GM21447 (cell line): ENCODE measurements around the gene TBX21.
"Not testable (repeated sequence)": the region's sequence is repeated elsewhere in the genome, so short reads cannot be mapped to it uniquely, and the experiment has no call there.

Experiments
- ATAC-seq: cut with Tn5 transposase; IDR thresholded peaks from one replicate; pipeline ENCODE4 v1.9.1; 2021; ENCODE audit not compliant: unreplicated experiment

Gene TBX21

GRCh38 chr17:47762728-47763127 lies 29.7 kb downstream of the TBX21 start:
- no peak for ATAC-seq

DNA sequence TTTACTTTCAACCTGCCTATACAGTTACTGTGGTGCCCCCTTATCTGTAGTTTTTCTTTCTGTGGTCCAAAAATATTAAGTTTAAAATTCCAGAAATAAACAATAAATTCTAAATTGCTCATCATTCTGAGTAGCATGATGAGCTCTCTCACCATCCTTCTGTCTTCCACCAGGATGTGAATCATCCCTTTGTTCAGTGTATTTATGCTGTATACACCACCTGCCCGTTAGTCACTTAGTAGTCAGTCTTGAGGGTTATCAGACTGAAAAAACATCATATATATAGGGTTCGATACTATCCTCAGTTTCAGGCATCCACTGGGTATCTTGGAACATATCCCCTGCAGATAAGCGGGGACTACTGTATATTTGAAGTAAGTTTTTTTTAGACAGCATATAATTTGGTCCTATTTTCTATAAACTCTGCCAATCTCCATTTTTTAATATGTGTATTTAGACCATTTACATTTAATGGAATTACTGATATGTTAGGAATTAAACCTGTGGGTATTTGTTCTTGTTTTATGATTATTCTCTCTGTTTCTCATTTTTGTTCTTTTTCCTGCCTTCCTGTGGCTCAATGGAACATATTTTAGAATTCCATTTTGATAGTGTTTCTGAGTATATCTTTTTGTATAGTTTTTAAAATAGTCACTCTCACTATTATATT lies 31.0 kb downstream of the TBX21 start:
- ATAC-seq, result no peak

DNA sequence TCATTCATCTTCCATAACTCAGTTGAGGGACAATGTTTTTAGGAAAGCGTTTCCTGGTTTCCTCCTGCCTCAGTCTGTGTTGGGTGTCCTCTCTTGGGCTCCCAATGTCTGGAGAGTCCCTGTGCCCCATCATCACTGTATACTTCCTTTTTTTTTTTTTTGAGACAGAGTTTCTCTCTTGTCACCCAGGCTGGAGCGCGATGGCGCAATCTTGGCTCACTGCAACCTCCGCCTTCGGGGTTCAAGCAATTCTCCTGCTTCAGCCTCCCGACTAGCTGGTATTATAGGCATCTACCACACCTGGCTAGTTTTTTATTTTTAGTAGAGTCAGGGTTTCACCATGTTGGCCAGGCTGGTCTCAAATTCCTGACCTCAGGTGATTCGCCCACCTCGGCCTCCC lies 40.6 kb downstream of the TBX21 start:
- not testable (repeated sequence) for ATAC-seq

DNA sequence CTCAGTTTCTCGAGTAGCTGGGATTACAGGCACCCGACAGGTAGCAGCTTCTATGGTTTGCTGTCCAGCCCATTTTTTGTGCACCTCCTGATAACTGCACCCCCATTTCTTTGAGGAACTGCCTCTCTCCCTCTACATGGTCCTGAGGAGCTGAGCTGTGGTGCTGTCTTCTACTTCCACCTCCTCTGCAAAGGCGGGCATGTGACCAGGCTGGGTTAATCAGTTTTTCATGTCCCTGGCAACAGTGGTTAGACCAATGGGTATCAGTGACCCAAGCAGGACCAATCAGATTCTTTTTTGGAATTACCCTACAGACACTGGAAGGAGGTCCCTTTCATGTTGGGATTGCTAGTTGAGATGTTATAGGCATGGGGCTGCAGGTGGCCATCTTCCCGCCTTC lies 41.3 kb downstream of the TBX21 start:
- ATAC-seq, result no peak

GRCh38 chr17:47774987-47775580 lies 42.0 kb downstream of the TBX21 start:
- no peak for ATAC-seq

DNA sequence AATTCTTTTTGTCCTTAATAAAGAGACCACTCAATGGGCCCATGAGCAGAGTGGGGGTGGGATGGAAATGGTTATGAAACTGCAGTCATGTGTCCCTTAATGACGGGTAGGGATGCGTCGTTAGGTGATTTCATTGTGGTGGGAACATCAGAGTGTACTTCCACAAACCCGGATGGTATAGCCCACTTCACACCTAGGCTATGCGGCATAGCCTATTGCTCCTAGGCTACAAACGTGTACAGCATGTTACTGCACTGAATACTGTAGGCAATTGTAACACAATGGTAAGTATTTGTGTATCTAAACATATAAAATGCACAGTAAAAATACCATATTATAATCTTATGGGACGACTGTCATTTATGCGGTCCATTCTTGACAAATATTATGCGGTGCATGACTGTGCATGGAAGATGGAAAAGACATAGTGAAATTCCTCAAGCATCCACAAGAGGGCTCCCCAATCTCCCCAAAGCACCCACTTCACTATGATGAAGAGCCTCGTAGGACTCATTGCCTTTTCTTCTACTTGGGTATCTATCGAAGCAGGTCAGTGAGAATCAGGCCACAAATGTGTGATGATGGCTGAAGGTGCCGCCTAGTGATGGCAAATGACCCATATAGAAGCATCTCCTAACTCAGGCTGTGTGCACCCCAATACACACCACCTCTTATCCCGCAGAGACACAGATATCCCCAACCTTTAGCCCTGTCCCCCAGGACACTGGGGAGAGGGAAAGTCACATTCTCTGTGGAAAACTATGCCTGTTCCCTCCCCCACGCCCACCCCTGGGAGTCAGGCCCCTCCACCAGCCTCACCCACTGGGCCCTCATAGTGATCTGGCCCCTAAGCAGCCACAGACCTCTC lies 43.5 kb downstream of the TBX21 start:
- no peak for ATAC-seq

GRCh38 chr17:47778184-47778635 lies 45.2 kb downstream of the TBX21 start:
- no peak for ATAC-seq

DNA sequence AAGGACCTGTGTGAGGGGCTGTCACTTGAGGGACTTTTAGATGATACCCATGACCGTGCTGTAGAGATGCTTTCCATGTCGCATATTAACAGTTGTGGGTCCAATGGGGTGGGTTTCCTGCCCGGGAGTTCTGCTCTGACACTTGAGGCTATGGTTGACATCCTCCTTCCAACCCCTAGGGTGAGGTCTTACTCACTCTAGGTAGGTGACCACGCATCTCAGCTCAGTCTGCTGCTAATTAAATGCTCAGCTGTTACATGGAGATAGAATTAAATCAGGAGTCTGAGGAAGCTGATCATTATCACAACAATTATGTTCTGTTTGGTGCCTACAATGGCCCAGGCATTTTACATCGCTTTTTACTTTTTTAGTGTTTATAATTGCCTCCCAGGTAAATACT lies 48.4 kb downstream of the TBX21 start:
- no peak for ATAC-seq

- no peak for ATAC-seq
Measured at GRCh38 chr17:47785538-47786123, 52.6 kb downstream of the TBX21 start.

- no peak for ATAC-seq
Measured at GRCh38 chr17:47789611-47790561, 56.9 kb downstream of the TBX21 start.

DNA sequence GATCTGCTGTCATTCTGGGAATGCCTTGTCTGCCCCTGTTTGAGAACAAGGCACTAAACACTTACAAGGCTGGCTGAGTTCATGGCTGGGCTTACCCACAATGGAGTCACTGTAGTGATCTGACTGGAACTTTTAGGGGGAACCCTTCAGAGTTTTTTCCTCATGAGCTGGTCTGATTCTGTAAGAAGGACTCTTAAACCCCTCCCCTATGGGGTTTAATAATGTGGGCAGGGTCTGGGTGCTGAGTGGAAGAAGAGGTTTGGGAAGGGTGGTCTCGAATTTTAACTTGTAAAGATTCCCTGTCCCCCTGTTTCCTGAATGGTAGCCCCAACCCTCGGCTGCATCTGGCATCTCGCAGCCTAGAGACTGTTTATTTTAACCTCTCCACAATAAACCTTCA lies 58.0 kb downstream of the TBX21 start:
- ATAC-seq, result no peak

DNA sequence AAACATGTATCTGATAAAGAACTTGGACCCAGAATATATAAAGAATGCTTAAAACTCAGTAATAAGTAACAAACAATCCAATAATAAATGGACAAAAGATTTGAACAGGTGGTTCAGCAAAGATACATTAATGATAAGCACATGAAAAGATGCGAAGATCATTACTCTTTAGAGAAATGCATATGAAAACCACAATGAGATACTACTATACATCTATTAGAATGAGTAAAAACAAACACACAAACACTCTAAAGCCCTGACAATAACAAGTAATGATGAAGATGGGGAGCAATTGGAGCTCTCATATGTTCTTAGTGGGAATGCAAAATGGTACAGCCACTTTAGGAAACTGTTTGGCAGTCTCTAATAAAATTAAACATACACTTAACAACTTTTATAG lies 59.4 kb downstream of the TBX21 start:
- ATAC-seq, result no peak

GRCh38 chr17:47792979-47793378 lies 59.9 kb downstream of the TBX21 start:
- ATAC-seq, result no peak
